ENCODE data around the gene CCNC. TPM values are rescaled to one million over a fixed set of nuclear protein-coding genes. Genes with fewer than 3 reads are reported as not detected.

Gene CCNC
- total RNA-seq, 4 donors from 2014 or later, result 35.6 to 69.4 (median 67.1) TPM

- Histone ChIP-seq H3K4me1 (no peaks in the 10 kb centered on the region), H3K36me3 (peaks cover 0 to 86% (median 5%) of the 10 kb centered on the region in 3 donors), H3K27me3 (no peaks in the 10 kb centered on the region), H3K27ac (no peak overlapping the region), H3K4me3 (no peak overlapping the region), H3K9me3 (no peaks in the 10 kb centered on the region)
- intact Hi-C loops (cut with DNase I), result no loop called here
- 33 to 65% methylated on average over 3 of the region's 3 CpGs for WGBS, 2 donors
- TF ChIP-seq CTCF (IDR thresholded peaks at IDR 0.05) (no peak), POLR2A (IDR thresholded peaks at IDR 0.05) (no peak)
- DNase-seq, result no peak
These were observed 18.3 kb downstream of the CCNC start for GRCh38 chr6:99550046-99550748.

GRCh38 chr6:99548706-99549105 lies 19.8 kb downstream of the CCNC start:
- Histone ChIP-seq H3K27me3 (no peaks in the 10 kb centered on the region), H3K27ac (no peak overlapping the region), H3K36me3 (peaks cover 0 to 86% (median 5%) of the 10 kb centered on the region in 3 donors), H3K9me3 (no peaks in the 10 kb centered on the region), H3K4me1 (no peaks in the 10 kb centered on the region), H3K4me3 (no peak overlapping the region)
- 94 to 95% methylated on average over 4 of the region's 4 CpGs for WGBS, 2 donors
- intact Hi-C loops (cut with DNase I), result no loop called here
- no peak for DNase-seq
- TF ChIP-seq POLR2A (IDR thresholded peaks at IDR 0.05) (no peak), CTCF (IDR thresholded peaks at IDR 0.05) (no peak)

- peaks cover 0 to 89% (median 5%) of the 10 kb centered on the region in 3 donors for H3K36me3 ChIP-seq
- WGBS, 2 donors, result 88 to 94% methylated on average over 4 of the region's 4 CpGs
- H3K4me1 ChIP-seq, result no peaks in the 10 kb centered on the region
- DNase-seq, result no peak
- TF ChIP-seq POLR2A (IDR thresholded peaks at IDR 0.05), result no peak
- TF ChIP-seq CTCF (IDR thresholded peaks at IDR 0.05), result no peak
- no peak overlapping the region for H3K4me3 ChIP-seq
- H3K9me3 ChIP-seq, result no peaks in the 10 kb centered on the region
- intact Hi-C loops (cut with DNase I), result no loop called here
- no peak overlapping the region for H3K27ac ChIP-seq
- H3K27me3 ChIP-seq, result no peaks in the 10 kb centered on the region
These were observed 20.9 kb downstream of the CCNC start for GRCh38 chr6:99547526-99547925.

- Histone ChIP-seq H3K4me3 (no peak overlapping the region), H3K4me1 (no peaks in the 10 kb centered on the region), H3K9me3 (no peaks in the 10 kb centered on the region), H3K36me3 (peaks cover 0 to 92% (median 9%) of the 10 kb centered on the region in 3 donors), H3K27ac (no peak overlapping the region), H3K27me3 (no peaks in the 10 kb centered on the region)
- 59 to 94% methylated on average over 1 of the region's 1 CpG for WGBS, 2 donors
- no peak for DNase-seq
- intact Hi-C loops (cut with DNase I), result no loop called here
- no peak for TF ChIP-seq CTCF (IDR thresholded peaks at IDR 0.05)
- no peak for TF ChIP-seq POLR2A (IDR thresholded peaks at IDR 0.05)
These were observed 23.0 kb downstream of the CCNC start for GRCh38 chr6:99545442-99545841.

GRCh38 chr6:99543968-99544367 lies 24.5 kb downstream of the CCNC start:
- no peak for TF ChIP-seq CTCF (IDR thresholded peaks at IDR 0.05)
- no peak for TF ChIP-seq POLR2A (IDR thresholded peaks at IDR 0.05)
- H3K9me3 ChIP-seq, result no peaks in the 10 kb centered on the region
- H3K27me3 ChIP-seq, result no peaks in the 10 kb centered on the region
- peaks cover 0 to 99% (median 17%) of the 10 kb centered on the region in 3 donors for H3K36me3 ChIP-seq
- intact Hi-C loops (cut with DNase I), result no loop called here
- no peak for DNase-seq
- no peak overlapping the region for H3K4me3 ChIP-seq
- no peak overlapping the region for H3K27ac ChIP-seq
- no peaks in the 10 kb centered on the region for H3K4me1 ChIP-seq
